ENCODE data around the gene NKPD1.

The NKPD1 gene

GRCh38 chr19:45115809-45116615, 44.8 kb downstream of the NKPD1 start:
- TF ChIP-seq CTCF (IDR thresholded peaks at IDR 0.05; ENCODE audit: borderline replicate concordance, control extremely low read depth, extremely low read depth, insufficient read depth, missing control alignments) = no peak
- DNase-seq (ENCODE audit: low spot score) = no peak
- in situ Hi-C loops (cut with MboI; ENCODE audit: low sequenced_read_pairs, unreplicated experiment) = no loop called here

GRCh38 chr19:45114116-45114515, 46.7 kb downstream of the NKPD1 start:
- in situ Hi-C loops (cut with MboI; ENCODE audit: low sequenced_read_pairs, unreplicated experiment) = no loop called here
- DNase-seq (ENCODE audit: low spot score) = no peak
- no peak for TF ChIP-seq CTCF (IDR thresholded peaks at IDR 0.05; ENCODE audit: borderline replicate concordance, control extremely low read depth, extremely low read depth, insufficient read depth, missing control alignments)

- in situ Hi-C loops (cut with MboI; ENCODE audit: low sequenced_read_pairs, unreplicated experiment) = no loop called here
- DNase-seq (ENCODE audit: low spot score) = no peak
- no peak for TF ChIP-seq CTCF (IDR thresholded peaks at IDR 0.05; ENCODE audit: borderline replicate concordance, control extremely low read depth, extremely low read depth, insufficient read depth, missing control alignments)
Measured at GRCh38 chr19:45113628-45114027, 47.2 kb downstream of the NKPD1 start.

- in situ Hi-C loops (cut with MboI; ENCODE audit: low sequenced_read_pairs, unreplicated experiment) = no loop called here
- DNase-seq (ENCODE audit: low spot score) = no peak
- no peak for TF ChIP-seq CTCF (IDR thresholded peaks at IDR 0.05; ENCODE audit: borderline replicate concordance, control extremely low read depth, extremely low read depth, insufficient read depth, missing control alignments)
Measured at GRCh38 chr19:45112111-45112827, 48.5 kb downstream of the NKPD1 start.

Data from GM13976 (cell line).